HEK293 (cell line): ENCODE data around the gene NTF4.
A peak's percentile ranks its signal among the peaks of the same experiment; 100 is the strongest.

Source experiments
- CTCF ChIA-PET: fragments of 350-600 bp; formaldehyde crosslinking; extraction: SDS; loops from one replicate; lab custom pipeline; 2021; ENCODE audit warnings: antibody characterized with exemption; lab: Yijun Ruan, JAX
- POLR2A ChIA-PET: fragments of 300-600 bp; formaldehyde crosslinking; extraction: SDS; loops from one replicate; lab custom pipeline; 2020; ENCODE audit warnings: antibody characterized with exemption, inconsistent platforms; lab: Yijun Ruan, JAX
- H3K27ac ChIP-seq: fragments of 200-500 bp; sonication (Bioruptor generic); 2 replicates; pipeline ENCODE4 v1.5.1; 2014; ENCODE audit warnings: low read depth, low read length, control low read depth, inconsistent platforms; ENCODE audit errors: extremely low read depth
- H3K36me3 ChIP-seq, 2 experiments: fragments of 200-500 bp in 1 of 2; sonication (Bioruptor generic) in 1 of 2; 1 replicate in 1 of 2; 2 replicates in 1 of 2; pipeline ENCODE4 v1.5.1; 2014 to 2017; ENCODE audit warnings: inconsistent platforms in 2 of 2, low read length in 2 of 2; ENCODE audit not compliant: control insufficient read depth in 2 of 2, insufficient read depth in 1 of 2
- H3K4me1 ChIP-seq: fragments of 200-500 bp; sonication (Bioruptor generic); 2 replicates; pipeline ENCODE4 v1.5.1; 2014; ENCODE audit warnings: mild to moderate bottlenecking, low read length, inconsistent platforms; ENCODE audit not compliant: control insufficient read depth, insufficient read depth
- H3K4me3 ChIP-seq: 2 replicates; pipeline ENCODE4 v1.5.1; 2011; ENCODE audit warnings: low read depth, mild to moderate bottlenecking, control low read depth, low read length, moderate library complexity
- H3K9me3 ChIP-seq: fragments of 200-500 bp; sonication (Bioruptor generic); 2 replicates; pipeline ENCODE4 v1.5.1; 2014; ENCODE audit warnings: low read depth, low read length, inconsistent platforms; ENCODE audit not compliant: control insufficient read depth, insufficient read depth
- FEZF1 ChIP-seq: fragments of 450-650 bp; formaldehyde crosslinking; IDR thresholded peaks from 2 replicates; pipeline ENCODE4 v1.5.1; 2016; ENCODE audit warnings: missing biosample characterization, missing genetic modification characterization
- HOXA7 ChIP-seq: sonication (generic); formaldehyde crosslinking; IDR thresholded peaks from 2 replicates; pipeline ENCODE4 v1.8.1; 2022; ENCODE audit warnings: missing genetic modification reagents, borderline replicate concordance
- HOXD13 ChIP-seq: sonication (generic); formaldehyde crosslinking; IDR thresholded peaks from 2 replicates; pipeline ENCODE4 v1.8.0; 2022; ENCODE audit warnings: missing genetic modification reagents, borderline replicate concordance
- KLF16 ChIP-seq: fragments of 450-650 bp; formaldehyde crosslinking; IDR thresholded peaks from 2 replicates; pipeline ENCODE4 v1.5.1; 2017; ENCODE audit warnings: missing biosample characterization, missing genetic modification characterization
- SALL2 ChIP-seq: fragments of 450-650 bp; formaldehyde crosslinking; IDR thresholded peaks from 2 replicates; pipeline ENCODE4 v1.5.0; 2017; ENCODE audit warnings: missing biosample characterization, mild to moderate bottlenecking, missing genetic modification characterization, borderline replicate concordance
- TCF7L2 ChIP-seq: IDR thresholded peaks from 2 replicates; pipeline ENCODE4 v1.6.1; 2011; ENCODE audit warnings: low read depth, mild to moderate bottlenecking, inconsistent platforms, low read length, moderate library complexity, borderline replicate concordance
- ZBTB1 ChIP-seq: fragments of 450-650 bp; formaldehyde crosslinking; IDR thresholded peaks from 2 replicates; pipeline ENCODE4 v1.5.1; 2016; ENCODE audit warnings: missing biosample characterization, missing genetic modification characterization
- ZIC2 ChIP-seq: fragments of 450-650 bp; formaldehyde crosslinking; IDR thresholded peaks from 2 replicates; pipeline ENCODE4 v1.5.1; 2016; ENCODE audit warnings: missing biosample characterization, missing genetic modification characterization
- ZNF140 ChIP-seq: fragments of 450-650 bp; formaldehyde crosslinking; IDR thresholded peaks from 2 replicates; pipeline ENCODE4 v1.5.1; 2016; ENCODE audit warnings: missing biosample characterization, missing genetic modification characterization
- ZNF211 ChIP-seq: fragments of 450-650 bp; formaldehyde crosslinking; IDR thresholded peaks from 2 replicates; pipeline ENCODE4 v1.5.1; 2016; ENCODE audit warnings: low read depth, missing biosample characterization, missing genetic modification characterization
- ZNF214 ChIP-seq: fragments of 450-650 bp; formaldehyde crosslinking; IDR thresholded peaks from 2 replicates; pipeline ENCODE4 v1.5.1; 2017; ENCODE audit warnings: missing biosample characterization, mild to moderate bottlenecking, missing genetic modification characterization, borderline replicate concordance
- ZNF223 ChIP-seq: fragments of 450-650 bp; formaldehyde crosslinking; IDR thresholded peaks from 2 replicates; pipeline ENCODE4 v1.5.1; 2016; ENCODE audit warnings: missing biosample characterization, missing genetic modification characterization
- ZNF24 ChIP-seq: fragments of 450-650 bp; formaldehyde crosslinking; IDR thresholded peaks from 2 replicates; pipeline ENCODE4 v1.5.1; 2016; ENCODE audit warnings: missing biosample characterization, missing genetic modification characterization
- ZNF266 ChIP-seq: fragments of 450-650 bp; formaldehyde crosslinking; IDR thresholded peaks from 2 replicates; pipeline ENCODE4 v1.5.1; 2016; ENCODE audit warnings: missing biosample characterization, missing genetic modification characterization, low read depth
- ZNF292 ChIP-seq: fragments of 450-650 bp; formaldehyde crosslinking; IDR thresholded peaks from 2 replicates; pipeline ENCODE4 v1.5.1; 2016; ENCODE audit warnings: low read depth, missing biosample characterization, missing genetic modification characterization, borderline replicate concordance
- ZNF341 ChIP-seq: fragments of 450-650 bp; formaldehyde crosslinking; IDR thresholded peaks from 2 replicates; pipeline ENCODE4; 2016; ENCODE audit warnings: low read depth, missing biosample characterization, missing genetic modification characterization
- ZNF416 ChIP-seq: fragments of 450-650 bp; formaldehyde crosslinking; IDR thresholded peaks from 2 replicates; pipeline ENCODE4 v1.5.1; 2016; ENCODE audit warnings: missing biosample characterization, missing genetic modification characterization
- ZNF48 ChIP-seq: fragments of 450-650 bp; formaldehyde crosslinking; IDR thresholded peaks from 2 replicates; pipeline ENCODE4 v1.5.1; 2016; ENCODE audit warnings: missing biosample characterization, missing genetic modification characterization
- ZNF529 ChIP-seq: fragments of 450-650 bp; formaldehyde crosslinking; IDR thresholded peaks from 2 replicates; pipeline ENCODE4 v1.5.1; 2017; ENCODE audit warnings: missing genetic modification characterization, missing biosample characterization; ENCODE audit not compliant: insufficient replicate concordance
- ZNF555 ChIP-seq: fragments of 450-650 bp; formaldehyde crosslinking; conservative IDR thresholded peaks from 2 replicates; pipeline ENCODE4 v1.5.1; 2017; ENCODE audit warnings: missing biosample characterization, mild to moderate bottlenecking, missing genetic modification characterization, inconsistent platforms
- ZNF561 ChIP-seq: fragments of 450-650 bp; IDR thresholded peaks from 2 replicates; pipeline ENCODE4 v1.5.1; 2018; ENCODE audit warnings: missing biosample characterization, missing genetic modification characterization, borderline replicate concordance
- ZNF571 ChIP-seq: fragments of 450-650 bp; formaldehyde crosslinking; IDR thresholded peaks from 2 replicates; pipeline ENCODE4 v1.5.0; 2017; ENCODE audit warnings: missing biosample characterization, missing genetic modification characterization
- ZNF654 ChIP-seq: fragments of 450-650 bp; formaldehyde crosslinking; IDR thresholded peaks from 2 replicates; pipeline ENCODE4 v1.5.1; 2016; ENCODE audit warnings: low read depth, missing biosample characterization, missing genetic modification characterization
- ZNF707 ChIP-seq: fragments of 450-650 bp; formaldehyde crosslinking; IDR thresholded peaks from 2 replicates; pipeline ENCODE4 v1.5.1; 2016; ENCODE audit warnings: missing biosample characterization, missing genetic modification characterization
- ZNF768 ChIP-seq: fragments of 450-650 bp; formaldehyde crosslinking; IDR thresholded peaks from 2 replicates; pipeline ENCODE4 v1.5.1; 2018; ENCODE audit warnings: missing biosample characterization, mild to moderate bottlenecking, missing genetic modification characterization
- ZSCAN16 ChIP-seq: fragments of 450-650 bp; formaldehyde crosslinking; IDR thresholded peaks from 2 replicates; pipeline ENCODE4 v1.5.1; 2016; ENCODE audit warnings: missing biosample characterization, missing genetic modification characterization
- TF ChIP-seq, protein P1 (sequence below): fragments of 450-650 bp; formaldehyde crosslinking; IDR thresholded peaks from 2 replicates; pipeline ENCODE4 v1.5.1; 2017; ENCODE audit warnings: missing biosample characterization, mild to moderate bottlenecking, missing genetic modification characterization, moderate library complexity
- TF ChIP-seq, protein P2 (sequence below): sonication (generic); formaldehyde crosslinking; IDR thresholded peaks from 2 replicates; pipeline ENCODE4 v1.8.1; 2022; ENCODE audit warnings: mild to moderate bottlenecking, moderate library complexity, missing genetic modification reagents
- TF ChIP-seq, protein P3 (sequence below): fragments of 450-650 bp; formaldehyde crosslinking; IDR thresholded peaks from 2 replicates; pipeline ENCODE4 v1.5.1; 2016; ENCODE audit warnings: missing biosample characterization, missing genetic modification characterization
- TF ChIP-seq, protein P4 (sequence below): fragments of 450-650 bp; formaldehyde crosslinking; IDR thresholded peaks from 2 replicates; pipeline ENCODE4 v1.5.1; 2016; ENCODE audit warnings: missing biosample characterization, missing genetic modification characterization
- TF ChIP-seq, protein P5 (sequence below): fragments of 450-650 bp; formaldehyde crosslinking; IDR thresholded peaks from 2 replicates; pipeline ENCODE4 v1.5.1; 2016; ENCODE audit warnings: missing biosample characterization, missing genetic modification characterization

NTF4 gene

DNA sequence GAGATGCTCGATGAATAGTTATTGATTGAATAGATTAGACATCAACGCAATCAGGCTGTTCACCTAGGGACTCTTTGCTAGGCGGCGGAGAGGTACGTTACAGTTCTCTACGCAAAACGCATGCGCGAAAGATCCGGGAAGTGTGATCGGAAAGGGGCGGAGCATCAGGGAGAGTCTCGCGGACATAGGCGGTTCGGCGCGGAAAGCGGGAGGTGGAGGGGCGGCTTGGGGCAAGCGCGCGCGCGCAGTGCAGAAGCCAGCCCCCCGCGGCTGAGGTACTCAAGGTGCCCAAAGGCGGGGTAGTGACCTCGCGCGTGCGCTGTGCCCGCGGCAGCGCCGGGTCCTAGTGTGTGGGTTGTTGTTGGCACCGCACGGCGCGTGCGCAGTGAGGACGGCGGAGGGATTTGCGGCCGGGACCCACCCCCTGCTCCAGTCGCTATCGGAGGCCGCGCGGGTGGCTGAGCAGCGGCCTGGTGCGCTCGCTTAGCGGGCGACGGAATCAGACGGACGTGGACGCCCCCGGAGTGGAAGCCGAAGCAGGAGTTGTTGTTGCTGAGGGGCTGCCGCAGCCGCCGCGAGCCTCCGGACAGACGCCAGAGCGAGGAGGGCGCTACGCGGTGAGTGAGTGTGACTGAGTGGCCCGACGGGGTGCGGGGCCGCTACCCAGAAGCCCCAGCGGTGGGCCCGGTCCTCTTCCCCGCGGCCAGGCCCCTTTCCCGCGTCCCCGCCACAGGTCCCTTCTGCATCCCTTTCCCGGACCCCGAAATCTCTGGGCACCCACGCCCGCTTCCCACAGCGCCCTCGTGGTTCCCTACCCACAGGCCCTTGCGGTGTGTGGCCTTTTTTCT lies 20.6 kb upstream of the NTF4 start, which contains the start of gene SNRNP70:
SNRNP70 (plus strand) TSS at position 432 of the 848 bp plus-strand sequence. CDS start 964 bp downstream, outside the sequence.
- Histone ChIP-seq H3K27ac (peak within 1 kb of the TSS; percentile 92), H3K36me3 (peaks cover 36 to 39% of the 10 kb centered on the region in 2 experiments), H3K9me3 (no peaks in the 10 kb centered on the region), H3K4me1 (peaks cover 5% of the 10 kb centered on the region; the same call in 1 of the 2 replicates), H3K4me3 (peak within 1 kb of the TSS; percentile 89)
- ChIA-PET POLR2A (no interaction called here), CTCF (interaction anchor here (0.7 to 4.0 kb wide), 2 partner anchors 12 to 21 kb away, joined by 4 to 36 read pairs; no protein-coding TSS in a partner anchor)
- TF ChIP-seq FEZF1 (tag by site-specific recombination), result peak; percentile 44
- TF ChIP-seq ZNF341 (tag by site-specific recombination), result peak; percentile 90
- TF ChIP-seq, protein P1, sequence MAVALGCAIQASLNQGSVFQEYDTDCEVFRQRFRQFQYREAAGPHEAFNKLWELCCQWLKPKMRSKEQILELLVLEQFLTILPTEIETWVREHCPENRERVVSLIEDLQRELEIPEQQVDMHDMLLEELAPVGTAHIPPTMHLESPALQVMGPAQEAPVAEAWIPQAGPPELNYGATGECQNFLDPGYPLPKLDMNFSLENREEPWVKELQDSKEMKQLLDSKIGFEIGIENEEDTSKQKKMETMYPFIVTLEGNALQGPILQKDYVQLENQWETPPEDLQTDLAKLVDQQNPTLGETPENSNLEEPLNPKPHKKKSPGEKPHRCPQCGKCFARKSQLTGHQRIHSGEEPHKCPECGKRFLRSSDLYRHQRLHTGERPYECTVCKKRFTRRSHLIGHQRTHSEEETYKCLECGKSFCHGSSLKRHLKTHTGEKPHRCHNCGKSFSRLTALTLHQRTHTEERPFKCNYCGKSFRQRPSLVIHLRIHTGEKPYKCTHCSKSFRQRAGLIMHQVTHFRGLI (tag by site-specific recombination), result peak; percentile 62; the same call in 1 of the 2 replicates
- TF ChIP-seq TCF7L2, result no peak
- 0 out of 2 replicates have a peak, but pooled peaks have one; percentile 18 for TF ChIP-seq ZBTB1 (tag by site-specific recombination)
- TF ChIP-seq HOXD13 (CRISPR knock-in tag), result 0 out of 2 replicates have a peak, but pooled peaks have one; percentile 43
- no peak for TF ChIP-seq ZNF529 (tag by site-specific recombination)
- peak; percentile 91 for TF ChIP-seq ZNF223 (tag by site-specific recombination)
- TF ChIP-seq ZNF571 (tag by site-specific recombination), result no peak
- no peak for TF ChIP-seq ZNF292
- TF ChIP-seq, protein P2, sequence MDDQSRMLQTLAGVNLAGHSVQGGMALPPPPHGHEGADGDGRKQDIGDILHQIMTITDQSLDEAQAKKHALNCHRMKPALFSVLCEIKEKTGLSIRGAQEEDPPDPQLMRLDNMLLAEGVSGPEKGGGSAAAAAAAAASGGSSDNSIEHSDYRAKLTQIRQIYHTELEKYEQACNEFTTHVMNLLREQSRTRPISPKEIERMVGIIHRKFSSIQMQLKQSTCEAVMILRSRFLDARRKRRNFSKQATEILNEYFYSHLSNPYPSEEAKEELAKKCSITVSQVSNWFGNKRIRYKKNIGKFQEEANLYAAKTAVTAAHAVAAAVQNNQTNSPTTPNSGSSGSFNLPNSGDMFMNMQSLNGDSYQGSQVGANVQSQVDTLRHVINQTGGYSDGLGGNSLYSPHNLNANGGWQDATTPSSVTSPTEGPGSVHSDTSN (CRISPR knock-in tag), result no peak
- TF ChIP-seq ZNF555 (tag by site-specific recombination), result no peak
- TF ChIP-seq ZNF48 (tag by site-specific recombination), result no peak
- TF ChIP-seq ZNF24, result peak; percentile 79; the same call in 1 of the 2 replicates
- TF ChIP-seq ZNF416, result peak; percentile 46; the same call in 1 of the 2 replicates
- peak; percentile 86 for TF ChIP-seq ZIC2 (tag by site-specific recombination)
- TF ChIP-seq ZNF768, result no peak; the same call in 1 of the 2 replicates
- TF ChIP-seq, protein P3, sequence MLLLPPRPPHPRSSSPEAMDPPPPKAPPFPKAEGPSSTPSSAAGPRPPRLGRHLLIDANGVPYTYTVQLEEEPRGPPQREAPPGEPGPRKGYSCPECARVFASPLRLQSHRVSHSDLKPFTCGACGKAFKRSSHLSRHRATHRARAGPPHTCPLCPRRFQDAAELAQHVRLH (tag by site-specific recombination), result peak; percentile 89
- peak; percentile 31; the same call in 1 of the 2 replicates for TF ChIP-seq HOXA7
- TF ChIP-seq ZNF654 (tag by site-specific recombination), result no peak; the same call in 1 of the 2 replicates
- no peak for TF ChIP-seq SALL2
- TF ChIP-seq, protein P4, sequence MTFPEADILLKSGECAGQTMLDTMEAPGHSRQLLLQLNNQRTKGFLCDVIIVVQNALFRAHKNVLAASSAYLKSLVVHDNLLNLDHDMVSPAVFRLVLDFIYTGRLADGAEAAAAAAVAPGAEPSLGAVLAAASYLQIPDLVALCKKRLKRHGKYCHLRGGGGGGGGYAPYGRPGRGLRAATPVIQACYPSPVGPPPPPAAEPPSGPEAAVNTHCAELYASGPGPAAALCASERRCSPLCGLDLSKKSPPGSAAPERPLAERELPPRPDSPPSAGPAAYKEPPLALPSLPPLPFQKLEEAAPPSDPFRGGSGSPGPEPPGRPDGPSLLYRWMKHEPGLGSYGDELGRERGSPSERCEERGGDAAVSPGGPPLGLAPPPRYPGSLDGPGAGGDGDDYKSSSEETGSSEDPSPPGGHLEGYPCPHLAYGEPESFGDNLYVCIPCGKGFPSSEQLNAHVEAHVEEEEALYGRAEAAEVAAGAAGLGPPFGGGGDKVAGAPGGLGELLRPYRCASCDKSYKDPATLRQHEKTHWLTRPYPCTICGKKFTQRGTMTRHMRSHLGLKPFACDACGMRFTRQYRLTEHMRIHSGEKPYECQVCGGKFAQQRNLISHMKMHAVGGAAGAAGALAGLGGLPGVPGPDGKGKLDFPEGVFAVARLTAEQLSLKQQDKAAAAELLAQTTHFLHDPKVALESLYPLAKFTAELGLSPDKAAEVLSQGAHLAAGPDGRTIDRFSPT (tag by site-specific recombination), result peak; percentile 99
- peak; percentile 99 for TF ChIP-seq KLF16 (tag by site-specific recombination)
- TF ChIP-seq, protein P5, sequence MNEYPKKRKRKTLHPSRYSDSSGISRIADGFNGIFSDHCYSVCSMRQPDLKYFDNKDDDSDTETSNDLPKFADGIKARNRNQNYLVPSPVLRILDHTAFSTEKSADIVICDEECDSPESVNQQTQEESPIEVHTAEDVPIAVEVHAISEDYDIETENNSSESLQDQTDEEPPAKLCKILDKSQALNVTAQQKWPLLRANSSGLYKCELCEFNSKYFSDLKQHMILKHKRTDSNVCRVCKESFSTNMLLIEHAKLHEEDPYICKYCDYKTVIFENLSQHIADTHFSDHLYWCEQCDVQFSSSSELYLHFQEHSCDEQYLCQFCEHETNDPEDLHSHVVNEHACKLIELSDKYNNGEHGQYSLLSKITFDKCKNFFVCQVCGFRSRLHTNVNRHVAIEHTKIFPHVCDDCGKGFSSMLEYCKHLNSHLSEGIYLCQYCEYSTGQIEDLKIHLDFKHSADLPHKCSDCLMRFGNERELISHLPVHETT, result no peak
- peak; percentile 17; the same call in 1 of the 2 replicates for TF ChIP-seq ZNF561 (tag by site-specific recombination)
- TF ChIP-seq ZNF214 (tag by site-specific recombination), result no peak
- no peak for TF ChIP-seq ZNF140 (tag by site-specific recombination)
- TF ChIP-seq ZNF211 (tag by site-specific recombination), result no peak
- TF ChIP-seq ZSCAN16 (tag by site-specific recombination), result peak; percentile 67; the same call in 1 of the 2 replicates
- TF ChIP-seq ZNF707 (tag by site-specific recombination), result no peak
- no peak for TF ChIP-seq ZNF266 (tag by site-specific recombination)
